ENCODE results near the gene SRD5A2.

- no peak for TF ChIP-seq EZH2 (IDR thresholded peaks at IDR 0.05; ENCODE audit: borderline replicate concordance, low read length)
- TF ChIP-seq CTCF (conservative IDR thresholded peaks at IDR 0.05 in 1 of 2, IDR thresholded peaks at IDR 0.05 in 1 of 2; ENCODE audit: extremely low read depth in 1 of 2, insufficient read depth in 1 of 2, low read depth in 1 of 2, low read length in 2 of 2): no peak
Observed at GRCh38 chr2:31533036-31533435, 47.7 kb downstream of the SRD5A2 start.

All from mammary epithelial cell (primary cell).